SU-DHL-6 (cell line): Measurements from ENCODE around the gene SKI.

Experiments
- CTCF ChIP-seq: fragments of 200-600 bp; sonication (generic); IDR thresholded peaks from one replicate; pipeline ENCODE4 v1.5.1; 2017; ENCODE audit warnings: antibody characterized with exemption, mild to moderate bottlenecking, low read length, moderate library complexity; ENCODE audit not compliant: insufficient read depth, poor library complexity, severe bottlenecking
- EZH2phosphoT487 ChIP-seq: fragments of 200-600 bp; sonication (generic), shearing (Covaris generic); conservative IDR thresholded peaks from 2 replicates; pipeline ENCODE4 v1.6.1; 2018; ENCODE audit warnings: mild to moderate bottlenecking, antibody characterized with exemption, low read length, moderate library complexity, mixed read lengths

DNA sequence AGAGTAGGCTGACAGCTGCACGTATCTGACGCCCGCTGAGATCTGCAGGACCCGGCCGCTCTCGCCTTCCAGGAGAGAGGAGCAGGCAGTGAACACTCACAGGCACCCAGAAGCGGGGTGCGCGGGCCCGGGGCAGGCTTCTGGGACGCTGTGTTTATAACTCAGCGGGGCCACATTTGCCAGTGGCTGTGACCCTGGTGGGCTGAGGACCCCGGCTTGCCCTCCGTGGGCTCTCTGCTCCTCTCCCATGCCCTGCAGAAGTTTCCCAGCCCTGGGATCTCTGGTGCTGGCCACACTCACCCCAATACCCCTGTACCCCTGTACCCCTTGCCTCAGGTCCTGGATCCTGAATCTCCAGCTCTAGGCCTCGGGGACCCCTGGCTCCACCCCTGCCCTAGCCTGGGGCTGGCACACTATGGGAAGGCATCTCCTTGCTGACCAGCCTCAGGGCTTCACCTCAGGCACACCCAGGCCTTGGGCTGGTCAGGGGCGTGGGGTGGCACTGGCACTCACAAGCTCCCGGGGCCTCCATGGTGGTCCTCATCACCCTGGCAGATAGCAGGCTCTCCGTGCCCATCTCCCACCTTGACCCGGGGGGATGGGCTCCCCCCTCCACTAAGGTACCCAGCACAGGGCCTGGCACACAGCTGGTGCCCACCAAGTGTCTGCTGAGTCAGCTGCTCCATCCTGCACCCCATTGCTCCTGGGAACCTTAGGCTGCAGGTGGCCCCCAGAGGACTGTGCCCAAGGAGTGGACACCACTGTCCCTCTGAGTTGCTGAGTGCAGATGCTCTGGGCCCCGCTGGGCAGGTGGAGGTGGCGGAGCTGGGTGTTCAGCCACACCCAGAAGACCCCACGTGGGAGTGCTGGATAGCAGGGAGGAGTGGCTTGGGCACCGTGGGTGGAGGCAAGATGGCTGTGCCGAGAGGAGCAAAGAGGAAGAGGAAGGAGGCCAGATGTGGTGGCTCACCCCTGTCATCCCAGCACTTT, 130.8 kb downstream of the SKI start:
- no peak for TF ChIP-seq CTCF
- TF ChIP-seq EZH2phosphoT487, result no peak
